ENCODE data around the gene PKM. TPM values are rescaled to one million over a fixed set of nuclear protein-coding genes. Genes with fewer than 3 reads are reported as not detected.

Gene PKM
- total and polyA plus RNA-seq, 2 donors (not counting 3 experiments of a cell fraction or from before 2014, with no cell fraction given) = 689 to 968 TPM

- Histone ChIP-seq H3K9me1 (replicated peaks; ENCODE audit: control insufficient read depth, extremely low read depth, insufficient read depth, low read length) (no peaks in the 10 kb centered on the region), H2AFZ (ENCODE audit: low read depth, low read length) (no peak overlapping the region), H3K79me2 (ENCODE audit: control insufficient read depth, insufficient read depth, low read length) (no peaks in the 10 kb centered on the region), H4K20me1 (replicated peaks; ENCODE audit: control insufficient read depth, extremely low read depth, insufficient read depth, low read length) (no peaks in the 10 kb centered on the region), H3K9me3 (replicated peaks; ENCODE audit: control insufficient read depth, insufficient read depth, low read length) (no peaks in the 10 kb centered on the region), H3K4me1 (ENCODE audit: control insufficient read depth, extremely low read depth, insufficient read depth, low read length) (no peaks in the 10 kb centered on the region), H3K4me2 (ENCODE audit: insufficient read depth, low read length) (no peak overlapping the region), H3K27me3 (ENCODE audit: control insufficient read depth in 2 of 2, insufficient read depth in 2 of 2, low read length in 2 of 2) (peaks cover 0 to 3% of the 10 kb centered on the region in 2 experiments), H3K9ac (replicated peaks; ENCODE audit: extremely low read depth, insufficient read depth, low read length) (no peak overlapping the region), H3K27ac (ENCODE audit: insufficient read depth, low read depth, low read length) (no peak overlapping the region), H3K4me3 (replicated peaks in 1 of 3; ENCODE audit: insufficient read depth in 1 of 3, low read depth in 1 of 3, low read length in 3 of 3) (no peak overlapping the region), H3K36me3 (ENCODE audit: control insufficient read depth in 2 of 2, extremely low read depth in 1 of 2, insufficient read depth in 2 of 2, low read length in 2 of 2) (no peaks in the 10 kb centered on the region)
- dilution Hi-C loops (cut with MboI; ENCODE audit: extremely low pct_ligation_motif_present, low sequenced_read_pairs) = no loop called here
- TF ChIP-seq POLR2A (IDR thresholded peaks at IDR 0.05; ENCODE audit: low read depth, low read length) = no peak
- DNase-seq (ENCODE audit: low read depth, low spot score) = no peak
- BruUV-seq (replicated peaks) = no TSS peak
- POLR2A ChIA-PET = no interaction called here
- intact Hi-C loops (cut with micrococcal nuclease) = no loop called here
- no peak for FAIRE-seq
- CTCF ChIA-PET = interaction anchor here (1.6 kb wide), 1 partner anchor 20 kb away, joined by 3 read pairs; no protein-coding TSS in a partner anchor
Observed at GRCh38 chr15:72175186-72176044, 55.6 kb downstream of the PKM start.

- no peaks in the 10 kb centered on the region for H3K9me1 ChIP-seq (replicated peaks; ENCODE audit: control insufficient read depth, extremely low read depth, insufficient read depth, low read length)
- no peak overlapping the region for H3K4me3 ChIP-seq (replicated peaks in 1 of 3; ENCODE audit: insufficient read depth in 1 of 3, low read depth in 1 of 3, low read length in 3 of 3)
- no peaks in the 10 kb centered on the region for H3K4me1 ChIP-seq (ENCODE audit: control insufficient read depth, extremely low read depth, insufficient read depth, low read length)
- H3K36me3 ChIP-seq (ENCODE audit: control insufficient read depth in 2 of 2, extremely low read depth in 1 of 2, insufficient read depth in 2 of 2, low read length in 2 of 2) = no peaks in the 10 kb centered on the region
- intact Hi-C loops (cut with micrococcal nuclease) (no loop called here), dilution Hi-C loops (cut with MboI; ENCODE audit: extremely low pct_ligation_motif_present, low sequenced_read_pairs) (no loop called here)
- no peaks in the 10 kb centered on the region for H3K9me3 ChIP-seq (replicated peaks; ENCODE audit: control insufficient read depth, insufficient read depth, low read length)
- DNase-seq (ENCODE audit: low read depth, low spot score) = no peak
- no TSS peak for BruUV-seq (replicated peaks)
- H4K20me1 ChIP-seq (replicated peaks; ENCODE audit: control insufficient read depth, extremely low read depth, insufficient read depth, low read length) = no peaks in the 10 kb centered on the region
- ChIA-PET POLR2A (no interaction called here), CTCF (no interaction called here)
- no peak overlapping the region for H3K4me2 ChIP-seq (ENCODE audit: insufficient read depth, low read length)
- H3K27ac ChIP-seq (ENCODE audit: insufficient read depth, low read depth, low read length) = no peak overlapping the region
- H3K9ac ChIP-seq (replicated peaks; ENCODE audit: extremely low read depth, insufficient read depth, low read length) = no peak overlapping the region
- no peak for FAIRE-seq
- peaks cover 0 to 3% of the 10 kb centered on the region in 2 experiments for H3K27me3 ChIP-seq (ENCODE audit: control insufficient read depth in 2 of 2, insufficient read depth in 2 of 2, low read length in 2 of 2)
- H3K79me2 ChIP-seq (ENCODE audit: control insufficient read depth, insufficient read depth, low read length) = no peaks in the 10 kb centered on the region
- H2AFZ ChIP-seq (ENCODE audit: low read depth, low read length) = no peak overlapping the region
- TF ChIP-seq JUN (IDR thresholded peaks at IDR 0.05; ENCODE audit: borderline replicate concordance, insufficient read depth, insufficient read length, low read depth) = no peak
- no peak for TF ChIP-seq POLR2A (IDR thresholded peaks at IDR 0.05; ENCODE audit: low read depth, low read length)
Observed at GRCh38 chr15:72174551-72175165, 56.3 kb downstream of the PKM start.
